Hindlimb muscle (tissue), 1 donor: Measurements from ENCODE around the gene NCF2. TPM values are rescaled to one million over a fixed set of nuclear protein-coding genes. Genes with fewer than 3 reads are reported as not detected.

Experiments
- DNase-seq: peaks from one replicate; pipeline ENCODE4 v3.0.0-alpha.2; 2013
- polyA plus RNA-seq: library from polyadenylated mRNA; unstranded; fragments of 120-200 nt; gene quantifications from one replicate; pipeline ENCODE4 v1.2.1, GENCODE V29; 2013; ENCODE audit not compliant: insufficient read length

The NCF2 gene
- polyA plus RNA-seq, 1 donor, result 5.5 TPM

DNA sequence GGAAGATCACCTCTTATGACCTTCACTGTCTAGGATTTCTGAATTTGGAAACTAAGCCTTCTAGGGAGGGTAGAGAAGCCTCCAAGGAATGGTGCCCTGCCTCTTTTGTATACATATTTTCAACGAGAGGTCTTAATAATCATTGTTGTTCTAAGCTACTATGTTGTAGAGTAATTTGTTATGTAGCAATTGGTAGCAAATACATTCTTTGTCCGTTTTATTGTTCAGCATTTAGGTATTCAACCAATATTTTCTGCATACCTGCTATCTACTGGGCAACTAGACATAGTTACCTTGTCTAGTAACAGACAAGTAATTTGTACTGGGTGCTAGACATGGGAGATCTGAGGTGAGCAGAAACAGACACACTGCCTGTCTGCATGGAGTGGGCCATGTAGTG lies 20.8 kb upstream of the NCF2 start:
- no peak for DNase-seq

DNA sequence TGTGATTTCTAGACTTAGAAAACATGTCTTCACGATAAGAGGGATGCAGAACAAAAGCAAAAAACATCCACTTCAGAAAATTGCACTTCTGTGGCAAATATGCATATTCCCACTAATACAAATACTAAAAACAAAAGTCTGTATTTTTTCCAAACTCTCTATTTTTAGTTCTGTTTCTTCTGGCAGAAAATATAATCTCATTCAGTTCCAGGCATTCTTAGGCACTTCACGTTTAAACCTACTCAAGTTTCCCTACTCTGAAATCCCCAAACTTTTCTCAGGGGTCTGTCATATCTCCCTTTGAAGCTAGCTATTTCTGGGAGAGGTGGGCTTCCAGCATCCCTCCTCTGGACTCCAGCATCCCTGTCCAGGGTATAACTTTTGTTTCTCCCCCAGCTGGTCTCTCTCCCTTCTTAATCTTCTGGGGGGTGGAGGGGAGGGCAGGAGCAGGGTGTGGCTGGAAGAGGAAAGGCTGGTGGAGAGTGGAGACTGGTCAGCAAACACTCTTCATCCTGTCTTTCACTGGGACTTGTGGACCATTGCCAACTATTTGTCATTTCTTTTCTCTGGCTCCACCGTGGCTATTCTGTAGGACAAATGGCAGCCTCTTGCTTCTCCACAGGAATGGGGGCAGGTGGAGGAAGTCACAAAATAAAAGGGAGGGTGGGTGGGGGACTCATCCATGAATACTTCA lies 19.6 kb upstream of the NCF2 start:
- DNase-seq, result no peak

DNA sequence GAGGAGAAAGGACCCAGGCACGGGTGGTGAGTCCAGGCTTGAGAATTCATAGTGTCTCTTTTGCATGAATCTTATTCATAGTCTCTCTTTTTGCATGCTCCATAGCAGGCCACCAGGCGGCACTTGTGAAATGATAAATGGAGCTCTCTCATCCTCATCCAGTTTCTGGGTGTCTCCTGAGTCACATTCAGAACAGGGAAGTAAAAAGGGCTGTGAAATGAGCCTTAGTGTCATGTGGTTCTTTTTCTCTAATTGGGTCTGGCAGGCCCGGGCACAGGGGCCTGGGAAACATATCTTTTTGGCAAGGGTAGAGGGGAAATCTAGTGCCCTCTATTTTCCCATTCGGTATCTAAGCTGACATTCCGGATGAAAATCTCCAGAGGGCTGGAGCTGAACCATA lies 19.1 kb upstream of the NCF2 start:
- DNase-seq, result peak; percentile 36

DNA sequence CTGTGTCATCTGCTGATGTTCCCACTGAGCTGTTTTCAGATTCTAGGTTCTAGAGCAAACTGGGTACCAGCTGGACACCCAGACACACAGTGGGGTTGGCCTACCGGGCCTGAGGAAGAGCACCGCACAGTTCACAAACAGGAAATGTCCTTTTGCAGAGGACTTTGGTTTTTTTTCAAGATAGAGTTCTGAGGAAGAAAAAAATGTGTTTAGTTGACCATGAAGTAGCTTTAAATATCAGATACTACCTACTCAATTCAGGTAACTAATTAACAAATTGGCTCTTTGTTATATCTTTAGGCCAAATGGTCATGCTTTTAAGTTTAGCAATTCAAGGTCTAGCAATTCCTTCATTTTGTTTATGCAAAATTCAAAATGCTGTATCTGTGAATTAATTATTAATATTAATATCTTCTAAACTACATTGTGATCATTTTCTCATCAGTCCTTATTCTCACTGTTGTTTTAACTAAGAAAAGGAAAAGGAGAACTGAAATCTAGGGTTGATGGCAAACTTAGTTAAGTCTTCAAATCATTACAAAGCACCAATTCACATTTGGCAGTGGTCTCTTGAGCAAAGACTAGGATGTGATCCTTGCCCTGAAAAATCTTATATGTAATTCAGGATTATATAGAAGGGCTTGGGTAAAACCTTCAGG lies 17.2 kb upstream of the NCF2 start:
- no peak for DNase-seq

DNA sequence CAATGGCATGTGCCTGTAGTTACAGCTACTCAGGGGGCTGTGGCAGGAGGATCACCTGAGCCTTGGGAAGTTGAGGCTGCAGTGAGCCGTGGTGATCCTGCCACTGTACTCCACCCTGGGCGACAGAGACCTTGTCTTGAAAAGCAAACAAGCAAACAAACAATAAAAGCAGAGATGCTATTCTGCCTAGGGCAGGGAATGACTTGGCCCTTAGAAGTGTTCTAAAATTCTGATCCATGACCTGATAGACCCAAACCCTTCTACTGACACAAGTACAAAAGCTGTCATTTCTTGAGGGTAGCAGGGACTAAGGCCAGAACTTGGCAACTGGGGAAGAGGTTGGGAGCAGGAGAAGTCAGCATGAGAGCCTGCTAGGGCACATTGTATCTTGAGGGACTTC lies 15.6 kb upstream of the NCF2 start:
- no peak for DNase-seq

DNA sequence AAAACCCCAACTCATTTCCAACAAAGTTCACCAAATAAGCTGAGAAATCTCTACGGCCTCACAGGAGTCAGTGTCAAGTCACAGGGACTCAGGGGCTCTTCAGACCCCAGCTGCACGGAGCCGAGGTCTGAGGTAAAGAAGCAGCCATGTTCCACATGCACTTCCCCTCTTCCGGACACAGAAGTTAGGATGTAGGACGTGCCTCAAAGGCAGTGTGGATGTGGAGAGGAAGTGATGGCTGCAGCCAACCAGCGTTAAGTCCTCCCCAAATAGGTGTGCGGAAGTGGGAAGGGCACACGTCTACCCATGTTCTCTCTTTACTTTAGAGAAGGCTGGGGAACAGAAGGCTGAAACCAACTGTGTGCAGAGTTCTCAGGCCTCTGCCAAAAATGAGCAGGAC lies 14.6 kb upstream of the NCF2 start:
- no peak for DNase-seq

- peak; percentile 15 for DNase-seq
These were observed 14.0 kb upstream of the NCF2 start for GRCh38 chr1:183604038-183604808.

GRCh38 chr1:183602510-183602909 lies 12.3 kb upstream of the NCF2 start:
- DNase-seq, result no peak

DNA sequence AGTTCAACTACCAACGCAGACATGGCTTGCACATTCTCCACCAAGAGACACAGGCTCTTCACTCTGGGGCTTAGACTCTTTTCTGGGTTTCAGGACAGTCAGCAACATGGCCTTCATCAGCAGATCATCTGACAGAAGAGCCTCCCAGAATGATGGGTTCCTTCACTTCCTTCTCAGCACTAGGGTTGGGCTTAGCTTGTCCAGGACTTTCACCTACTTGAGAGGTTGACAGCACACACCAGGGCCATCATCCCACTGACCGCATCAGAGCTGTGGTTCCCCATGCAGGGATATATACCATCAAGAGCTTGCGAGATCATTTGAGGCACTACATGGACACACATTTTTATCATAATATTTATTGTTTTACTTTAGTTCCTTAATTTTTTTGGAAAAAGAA lies 10.4 kb upstream of the NCF2 start:
- no peak for DNase-seq

DNA sequence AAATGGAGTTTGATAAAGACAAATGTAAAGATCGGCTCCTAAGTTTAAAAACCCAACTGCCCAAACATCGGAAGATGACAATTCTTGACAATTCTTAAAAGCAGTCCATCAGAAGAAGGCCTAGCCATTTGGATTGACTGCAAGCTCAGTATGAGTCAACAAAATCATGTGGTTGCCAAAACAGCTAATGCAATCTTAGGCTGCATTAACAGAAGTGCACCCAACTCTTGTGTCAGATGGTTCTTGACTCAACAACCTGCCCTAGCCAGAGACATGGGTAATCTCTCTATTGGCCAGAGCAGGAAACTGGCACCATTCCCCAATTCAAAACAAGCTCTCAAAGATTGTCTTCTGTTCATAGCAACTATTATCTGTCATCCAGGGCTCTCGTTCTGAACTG lies 9.9 kb upstream of the NCF2 start:
- no peak for DNase-seq

- DNase-seq, result peak; percentile 14
These were observed 8.1 kb upstream of the NCF2 start for GRCh38 chr1:183598386-183598785.

DNA sequence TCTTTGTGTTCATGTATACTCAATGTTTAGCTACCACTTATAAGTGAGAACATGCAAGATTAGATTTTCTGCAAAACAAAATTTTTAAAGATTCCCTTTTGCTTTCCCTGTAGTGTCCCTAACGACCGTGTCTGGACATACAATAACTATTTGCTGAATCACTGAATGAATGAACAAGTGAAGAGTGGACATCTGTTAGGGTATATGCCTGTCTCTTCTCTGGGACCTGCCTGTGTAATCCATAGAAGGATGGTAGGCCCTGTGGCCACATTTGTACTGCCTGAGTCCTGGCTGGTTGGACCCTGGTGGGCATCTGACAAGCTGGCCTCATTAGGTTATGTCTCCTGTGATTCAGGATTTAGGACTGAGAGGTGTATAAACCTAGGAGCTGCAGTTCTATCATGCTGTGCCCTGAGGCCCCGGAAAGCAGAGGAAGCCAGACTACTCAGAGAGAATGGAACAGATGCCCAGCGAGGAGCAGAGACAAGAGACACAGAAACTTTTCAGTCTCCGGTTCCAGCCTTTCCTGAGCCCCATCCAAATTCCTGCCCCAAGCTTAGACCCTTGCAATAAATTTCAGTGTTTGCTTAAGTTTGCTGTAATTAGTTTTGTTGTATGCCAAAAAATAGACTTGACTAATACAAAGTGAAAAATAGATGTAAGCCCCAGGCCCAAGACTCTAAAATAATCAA lies 7.5 kb upstream of the NCF2 start:
- no peak for DNase-seq

DNA sequence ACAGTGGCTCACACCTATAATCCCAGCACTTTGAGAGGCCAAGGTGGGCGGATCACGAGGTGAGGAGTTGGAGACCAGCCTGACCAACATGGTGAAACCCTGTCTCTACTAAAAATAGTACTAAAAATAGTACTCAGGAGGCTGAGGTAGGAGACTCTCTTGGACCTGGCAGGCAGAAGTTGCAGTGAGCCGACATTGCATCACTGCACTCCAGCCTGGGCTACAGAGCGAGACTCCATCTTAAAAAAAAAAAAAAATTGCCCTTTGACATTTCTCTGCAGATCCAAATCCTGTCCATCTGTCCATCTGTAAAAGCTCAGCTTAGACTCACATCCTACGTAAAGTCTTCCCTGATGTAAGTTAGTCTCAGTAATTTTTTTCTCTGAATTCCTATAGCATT lies 6.2 kb upstream of the NCF2 start:
- no peak for DNase-seq

DNA sequence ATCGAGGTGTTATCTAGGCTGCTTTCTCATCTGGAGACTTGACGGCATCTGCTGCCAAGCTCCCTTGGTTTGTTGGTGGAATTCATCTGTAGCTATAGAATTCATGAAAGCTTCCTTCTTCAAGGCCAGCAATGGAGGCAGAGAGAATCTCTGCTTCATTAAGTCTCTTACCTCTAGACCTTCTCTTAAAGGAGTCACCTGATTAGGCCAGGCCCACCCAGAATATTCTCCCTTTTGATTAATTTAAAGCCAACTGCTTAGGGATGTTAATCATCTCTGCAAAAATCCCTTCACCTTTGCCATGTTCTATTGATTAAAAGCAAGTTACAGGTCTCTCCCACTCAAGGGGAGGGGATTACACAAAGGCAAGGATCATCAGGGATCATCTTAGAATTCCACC lies 5.3 kb upstream of the NCF2 start:
- no peak for DNase-seq

DNA sequence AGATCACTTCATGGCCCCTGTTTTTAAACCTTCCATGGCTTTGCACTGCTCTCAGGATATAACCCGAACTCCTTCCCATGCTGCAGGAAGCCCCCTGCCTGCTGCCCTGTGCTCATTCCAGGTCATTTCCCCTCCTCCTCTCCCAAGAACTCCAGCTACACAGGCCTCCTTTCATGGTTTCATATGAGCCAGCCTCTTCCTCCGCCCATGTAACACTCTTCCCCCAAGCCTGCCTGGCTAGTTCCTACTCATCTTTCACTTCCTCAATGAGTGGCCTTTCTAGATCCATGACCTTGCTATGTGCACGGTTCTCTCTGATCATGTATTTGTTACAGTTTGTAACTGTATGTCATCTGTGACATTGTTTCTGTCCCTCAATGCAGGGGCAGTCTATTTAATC lies 3.1 kb upstream of the NCF2 start:
- DNase-seq, result no peak

DNA sequence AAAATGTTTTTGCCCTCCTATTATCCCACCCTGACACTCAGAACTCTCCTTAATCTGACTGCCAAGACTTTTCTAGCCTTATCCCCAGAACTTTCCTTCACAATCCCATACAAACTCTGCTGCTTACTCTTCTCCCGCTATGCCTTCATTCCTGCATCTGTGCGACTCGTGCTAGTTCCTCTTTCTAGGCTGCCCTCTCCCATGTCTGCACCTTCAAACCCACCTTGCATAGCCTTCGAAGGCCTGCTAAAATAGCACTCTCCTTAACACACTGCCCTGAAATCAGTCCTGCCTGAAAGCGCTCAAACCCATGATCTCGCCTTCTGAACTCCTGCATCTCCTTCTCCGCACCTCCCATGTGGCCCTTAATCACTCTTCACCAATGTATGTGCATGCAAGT lies 2.5 kb upstream of the NCF2 start:
- no peak for DNase-seq

DNA sequence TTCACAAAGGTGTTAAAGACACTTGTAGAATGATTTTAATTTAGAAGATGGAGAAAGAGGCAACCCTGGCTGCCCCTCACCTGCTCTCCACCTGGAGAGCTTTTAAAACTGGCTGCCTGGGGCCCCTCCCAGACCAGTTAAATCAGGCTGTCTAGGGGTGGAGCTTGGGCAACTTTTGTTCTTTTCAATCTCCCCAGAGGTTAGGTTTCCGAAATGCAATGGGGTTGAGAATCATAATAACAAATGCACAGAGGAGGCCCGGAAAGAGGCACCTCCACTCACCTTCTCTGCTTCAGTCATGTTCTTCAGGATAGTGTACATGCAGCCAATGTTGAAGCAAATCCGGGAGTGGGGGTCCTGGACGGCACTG lies 400 bp downstream of the NCF2 start:
- no peak for DNase-seq

GRCh38 chr1:183589384-183589783 lies 875 bp downstream of the NCF2 start:
- no peak for DNase-seq

GRCh38 chr1:183588827-183589226 lies 1.4 kb downstream of the NCF2 start:
- DNase-seq, result no peak

- DNase-seq, result no peak
These were observed 3.3 kb downstream of the NCF2 start for GRCh38 chr1:183586926-183587325.

DNA sequence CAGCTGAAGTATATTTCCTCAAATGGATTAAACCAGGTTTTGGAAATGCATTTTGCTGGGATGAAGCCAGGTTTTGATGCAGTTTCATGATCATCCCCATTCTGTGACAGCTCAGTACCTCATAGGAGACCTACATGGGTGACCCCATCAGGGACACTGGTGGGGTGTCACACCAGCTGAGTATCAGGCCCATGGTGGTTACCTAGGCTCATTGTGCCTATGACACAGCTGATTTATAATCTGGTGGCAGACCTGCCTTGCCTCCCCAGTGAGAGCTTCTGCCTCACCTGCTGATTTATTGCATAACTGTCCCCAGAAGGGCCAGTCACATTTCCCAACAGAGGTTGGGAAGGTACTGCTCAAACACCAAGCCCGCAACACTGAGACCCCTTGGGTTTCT lies 3.8 kb downstream of the NCF2 start:
- no peak for DNase-seq

DNA sequence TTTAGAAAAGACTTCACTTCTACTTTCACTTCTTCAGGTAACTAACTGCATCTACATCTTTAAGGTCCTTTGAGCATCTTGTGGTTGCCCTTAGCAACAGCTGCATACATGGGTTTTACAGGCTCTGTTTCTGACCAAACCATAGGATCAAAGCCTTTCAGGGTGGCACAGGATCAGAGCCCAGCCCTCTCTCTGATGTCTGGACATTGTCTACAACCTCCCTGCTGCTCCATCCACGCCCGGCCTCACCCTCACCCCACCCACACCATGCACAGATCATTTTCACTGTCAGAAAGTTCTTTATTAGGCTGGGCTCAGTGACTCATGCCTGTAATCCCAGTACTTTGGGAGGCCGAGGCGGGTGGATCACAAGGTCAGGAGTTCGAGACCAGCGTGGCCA lies 5.2 kb downstream of the NCF2 start:
- DNase-seq, result no peak

- DNase-seq, result no peak
These were observed 6.1 kb downstream of the NCF2 start for GRCh38 chr1:183584147-183584546.
